Subcutaneous adipose tissue (tissue), 4 donors: ENCODE results near the gene C5orf22. TPM values are rescaled to one million over a fixed set of nuclear protein-coding genes. Genes with fewer than 3 reads are reported as not detected.

Experiments used
- total RNA-seq, 4 donors: library from RNA; depleted of rRNA; stranded (reverse); fragments of >200 nt; gene quantifications; one replicate each; pipeline ENCODE4 v1.1.0, GENCODE V29; 2016
- TF ChIP-seq, protein P1 (sequence below): fragments of 450-650 bp; IDR thresholded peaks from one replicate; pipeline ENCODE4 v1.5.1; 2016; ENCODE audit warnings: low read depth, mild to moderate bottlenecking, control low read depth, antibody characterized with exemption, moderate library complexity

C5orf22 gene
- total RNA-seq, 4 donors from 2014 or later: 8.5 to 23.1 (median 20.5) TPM

DNA sequence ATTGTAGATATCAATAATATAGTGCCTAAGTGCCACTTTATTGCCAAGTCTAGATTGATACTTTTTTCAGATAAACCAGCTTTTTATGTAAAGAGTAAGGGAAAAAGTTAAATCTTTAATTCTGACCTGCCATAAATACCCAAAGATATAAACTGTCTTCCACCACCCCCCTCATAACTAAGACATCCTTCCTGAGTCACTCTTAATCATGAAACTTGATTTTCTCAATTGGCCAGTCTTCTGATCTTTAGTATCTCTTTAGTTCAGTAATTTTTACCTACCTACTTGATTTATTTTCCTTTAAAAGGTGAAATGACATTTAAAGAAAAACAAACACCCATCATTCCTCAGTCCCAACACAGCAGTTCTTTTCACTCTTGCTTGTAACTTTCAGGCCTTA is 21.8 kb downstream of the C5orf22 start:
- TF ChIP-seq, protein P1, sequence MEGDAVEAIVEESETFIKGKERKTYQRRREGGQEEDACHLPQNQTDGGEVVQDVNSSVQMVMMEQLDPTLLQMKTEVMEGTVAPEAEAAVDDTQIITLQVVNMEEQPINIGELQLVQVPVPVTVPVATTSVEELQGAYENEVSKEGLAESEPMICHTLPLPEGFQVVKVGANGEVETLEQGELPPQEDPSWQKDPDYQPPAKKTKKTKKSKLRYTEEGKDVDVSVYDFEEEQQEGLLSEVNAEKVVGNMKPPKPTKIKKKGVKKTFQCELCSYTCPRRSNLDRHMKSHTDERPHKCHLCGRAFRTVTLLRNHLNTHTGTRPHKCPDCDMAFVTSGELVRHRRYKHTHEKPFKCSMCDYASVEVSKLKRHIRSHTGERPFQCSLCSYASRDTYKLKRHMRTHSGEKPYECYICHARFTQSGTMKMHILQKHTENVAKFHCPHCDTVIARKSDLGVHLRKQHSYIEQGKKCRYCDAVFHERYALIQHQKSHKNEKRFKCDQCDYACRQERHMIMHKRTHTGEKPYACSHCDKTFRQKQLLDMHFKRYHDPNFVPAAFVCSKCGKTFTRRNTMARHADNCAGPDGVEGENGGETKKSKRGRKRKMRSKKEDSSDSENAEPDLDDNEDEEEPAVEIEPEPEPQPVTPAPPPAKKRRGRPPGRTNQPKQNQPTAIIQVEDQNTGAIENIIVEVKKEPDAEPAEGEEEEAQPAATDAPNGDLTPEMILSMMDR: no peak

DNA sequence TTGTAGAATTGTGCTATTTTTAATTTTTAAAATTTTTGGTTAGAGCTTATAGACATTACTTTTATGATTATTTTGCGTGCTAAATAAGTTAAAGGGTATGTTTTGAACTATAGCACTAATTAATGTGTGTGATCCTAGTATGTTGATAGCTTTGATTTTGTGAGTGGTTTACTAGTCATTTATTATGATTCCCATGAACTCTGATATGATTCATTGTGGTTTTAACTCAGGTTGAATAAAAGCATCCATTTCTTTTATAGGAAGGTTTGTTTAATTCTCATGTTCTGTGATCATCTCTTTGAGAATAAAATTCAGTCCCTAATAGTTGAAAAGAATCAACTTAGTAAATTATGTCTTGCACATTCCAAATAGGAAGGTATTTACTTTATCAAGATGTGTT is 22.5 kb downstream of the C5orf22 start:
- TF ChIP-seq, protein P1: no peak

DNA sequence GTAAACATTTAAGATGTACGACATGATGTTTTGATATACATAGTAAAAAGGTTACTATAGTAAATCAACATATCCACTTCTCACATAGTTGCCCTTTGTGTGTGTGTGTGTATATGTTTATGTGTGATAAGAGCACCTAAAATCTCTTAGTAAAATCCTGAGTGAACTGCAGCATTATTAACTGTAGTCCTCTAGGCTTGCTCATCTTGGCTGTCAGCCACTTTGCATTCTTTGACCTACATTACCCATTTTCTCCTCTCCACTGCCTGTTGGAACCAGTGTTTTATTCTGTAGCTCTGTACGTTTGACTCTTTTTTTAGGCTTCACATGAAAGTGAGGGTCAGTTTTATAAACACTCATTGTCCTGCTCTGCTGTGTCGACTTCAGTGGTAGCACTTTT is 24.4 kb downstream of the C5orf22 start:
- TF ChIP-seq, protein P1: no peak

DNA sequence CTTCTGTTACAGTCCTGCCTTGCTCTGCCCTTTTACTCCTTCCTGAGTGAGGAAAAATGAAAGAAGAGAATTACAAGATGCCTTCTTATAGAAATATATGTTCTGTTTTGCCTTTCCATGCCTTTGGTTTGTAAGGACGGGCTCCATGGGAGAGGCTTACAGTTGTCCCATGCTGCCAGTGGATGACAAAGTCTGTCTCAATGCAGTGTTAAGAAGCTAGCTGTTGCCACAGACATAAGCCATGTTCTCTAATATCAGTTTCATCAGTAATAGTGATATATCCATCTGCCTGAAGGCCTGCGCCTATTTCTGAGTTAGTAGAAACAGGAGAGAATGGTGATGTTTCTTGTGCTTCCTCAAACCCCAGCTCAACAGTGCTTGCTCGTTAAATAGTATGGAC is 27.8 kb downstream of the C5orf22 start:
- TF ChIP-seq, protein P1: no peak

DNA sequence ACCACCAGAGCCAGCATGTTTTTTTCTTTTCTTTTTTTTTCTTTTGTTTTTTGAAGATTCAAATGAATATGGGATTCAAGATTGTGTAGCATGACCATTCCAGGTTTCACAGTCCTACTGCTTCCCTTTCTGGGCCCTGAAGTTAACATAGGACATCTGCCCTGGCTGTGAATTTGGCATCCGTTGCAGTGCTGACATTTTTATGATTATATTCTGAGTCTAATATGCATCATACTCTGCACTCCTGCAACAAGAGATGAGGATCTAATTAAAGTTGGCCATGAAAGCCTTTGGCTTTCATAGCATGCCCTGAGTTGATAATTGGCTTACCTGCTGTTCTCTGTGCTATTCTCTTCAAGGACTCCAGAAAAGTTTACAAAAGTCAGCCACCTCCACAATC is 29.8 kb downstream of the C5orf22 start:
- TF ChIP-seq, protein P1: no peak

DNA sequence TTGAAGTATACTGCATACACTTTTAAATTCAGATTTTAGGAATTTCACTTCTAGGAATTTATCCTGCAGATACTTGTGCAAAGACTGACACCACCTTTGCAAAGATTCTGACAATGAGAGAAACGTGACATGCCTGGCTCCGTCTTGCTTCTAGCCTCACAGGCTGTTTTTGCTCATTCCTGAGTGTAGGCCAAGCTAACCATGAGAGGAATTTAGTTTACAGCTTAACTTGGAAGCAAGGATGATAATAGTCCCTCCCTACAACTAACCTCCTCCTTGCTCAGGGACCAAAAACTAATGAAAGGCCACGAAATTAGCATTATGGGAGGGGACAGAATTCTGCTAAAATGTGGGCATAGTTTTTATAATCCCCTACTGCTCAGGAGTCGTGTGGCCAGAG is 31.1 kb downstream of the C5orf22 start:
- TF ChIP-seq, protein P1: no peak

DNA sequence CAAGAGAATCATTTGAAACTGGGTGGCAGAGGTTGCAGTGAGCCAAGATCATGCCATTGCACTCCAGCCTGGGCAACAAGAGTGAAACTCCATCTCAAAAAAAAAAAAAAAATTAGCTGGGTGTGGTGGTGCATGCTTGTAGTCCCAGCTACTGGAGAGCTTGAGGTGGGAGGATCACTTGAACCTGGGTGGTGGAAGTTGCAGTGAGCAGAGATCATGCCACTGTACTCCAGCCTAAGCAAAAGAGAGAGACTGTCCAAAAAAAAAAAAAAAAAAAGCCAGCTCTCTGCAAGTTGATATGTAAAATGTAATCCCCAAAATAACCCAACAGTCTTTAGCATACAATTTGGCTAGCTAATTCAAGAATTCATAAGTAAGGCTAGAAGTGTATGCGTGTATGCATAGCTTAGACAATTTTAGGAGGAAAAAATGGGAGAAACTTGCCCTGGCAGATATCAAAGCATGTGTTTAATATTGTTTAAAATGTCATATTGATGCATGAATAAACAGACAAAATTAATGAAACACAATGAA is 36.3 kb downstream of the C5orf22 start:
- TF ChIP-seq, protein P1: no peak
